ENCODE data around the gene CCDC112.

CCDC112 gene

DNA sequence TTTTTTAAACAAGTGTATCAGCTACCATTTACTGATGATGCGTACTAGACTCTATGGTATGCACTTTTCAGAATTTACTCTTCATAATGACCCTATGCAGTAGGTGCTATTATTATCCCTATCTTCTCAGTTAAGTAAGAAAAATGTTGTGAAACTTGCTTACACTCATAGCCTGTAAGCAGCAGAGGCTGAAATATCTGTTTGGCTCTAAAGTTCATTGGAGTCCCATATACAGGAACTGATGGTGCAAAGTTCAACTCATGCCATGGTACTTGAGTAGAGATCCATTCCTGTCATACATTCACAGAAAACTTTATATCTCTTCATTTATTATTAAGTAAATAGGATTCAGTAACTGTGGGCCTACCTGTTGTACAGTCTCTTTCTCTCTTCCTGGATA is 41.4 kb upstream of the CCDC112 start:
- DNase-seq (no peak), ATAC-seq (ENCODE audit: insufficient read depth, low read depth) (no peak)
- H3K27ac ChIP-seq (ENCODE audit: low read length) = no peak overlapping the region
- no peak overlapping the region for H2AFZ ChIP-seq (ENCODE audit: low read depth, low read length)
- no peaks in the 10 kb centered on the region for H3K36me3 ChIP-seq (ENCODE audit: insufficient read depth, low read length)
- H4K20me1 ChIP-seq (ENCODE audit: insufficient read depth, low read length) = no peaks in the 10 kb centered on the region
- no peaks in the 10 kb centered on the region for H3K27me3 ChIP-seq (ENCODE audit: insufficient read depth, low read length, poor library complexity)
- no peaks in the 10 kb centered on the region for H3K4me1 ChIP-seq (ENCODE audit: insufficient read depth, low read length)
- no peak overlapping the region for H3K9ac ChIP-seq (ENCODE audit: low read depth, low read length)
- no peak for TF ChIP-seq EZH2 (IDR thresholded peaks at IDR 0.05; ENCODE audit: borderline replicate concordance, low read depth, low read length, severe bottlenecking)
- TF ChIP-seq, protein P1, sequence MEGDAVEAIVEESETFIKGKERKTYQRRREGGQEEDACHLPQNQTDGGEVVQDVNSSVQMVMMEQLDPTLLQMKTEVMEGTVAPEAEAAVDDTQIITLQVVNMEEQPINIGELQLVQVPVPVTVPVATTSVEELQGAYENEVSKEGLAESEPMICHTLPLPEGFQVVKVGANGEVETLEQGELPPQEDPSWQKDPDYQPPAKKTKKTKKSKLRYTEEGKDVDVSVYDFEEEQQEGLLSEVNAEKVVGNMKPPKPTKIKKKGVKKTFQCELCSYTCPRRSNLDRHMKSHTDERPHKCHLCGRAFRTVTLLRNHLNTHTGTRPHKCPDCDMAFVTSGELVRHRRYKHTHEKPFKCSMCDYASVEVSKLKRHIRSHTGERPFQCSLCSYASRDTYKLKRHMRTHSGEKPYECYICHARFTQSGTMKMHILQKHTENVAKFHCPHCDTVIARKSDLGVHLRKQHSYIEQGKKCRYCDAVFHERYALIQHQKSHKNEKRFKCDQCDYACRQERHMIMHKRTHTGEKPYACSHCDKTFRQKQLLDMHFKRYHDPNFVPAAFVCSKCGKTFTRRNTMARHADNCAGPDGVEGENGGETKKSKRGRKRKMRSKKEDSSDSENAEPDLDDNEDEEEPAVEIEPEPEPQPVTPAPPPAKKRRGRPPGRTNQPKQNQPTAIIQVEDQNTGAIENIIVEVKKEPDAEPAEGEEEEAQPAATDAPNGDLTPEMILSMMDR (IDR thresholded peaks at IDR 0.05; ENCODE audit: borderline replicate concordance, extremely low read depth, low read length, poor library complexity, severe bottlenecking) = no peak
- H3K9me3 ChIP-seq (ENCODE audit: insufficient read depth, low read length, severe bottlenecking) = no peaks in the 10 kb centered on the region
- H3K4me3 ChIP-seq (ENCODE audit: low read depth in 1 of 2, low read length in 2 of 2) = no peak overlapping the region
- H3K79me2 ChIP-seq (ENCODE audit: insufficient read depth, low read length) = no peaks in the 10 kb centered on the region
- H3K4me2 ChIP-seq (ENCODE audit: insufficient read depth, low read length) = no peak overlapping the region

DNA sequence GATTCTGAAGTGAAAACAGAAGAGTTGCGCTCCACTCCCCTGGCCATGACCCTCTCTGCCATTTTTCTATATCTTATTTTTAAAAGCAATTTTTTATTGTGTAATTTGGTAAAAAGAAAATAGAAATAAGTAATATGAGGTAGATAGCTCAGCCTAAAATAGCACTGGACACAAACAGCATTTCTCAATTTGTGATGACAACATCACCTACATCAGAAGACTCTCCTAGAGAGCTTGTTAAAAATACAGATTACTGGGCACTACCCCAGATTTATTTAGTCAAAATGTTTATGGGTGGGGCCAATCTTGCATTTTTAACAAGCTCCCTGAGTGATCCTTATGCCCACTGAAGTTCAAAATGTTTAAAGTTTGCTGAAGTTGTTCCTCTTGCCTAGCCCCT is 40.5 kb upstream of the CCDC112 start:
- H2AFZ ChIP-seq (ENCODE audit: low read depth, low read length) = no peak overlapping the region
- no peaks in the 10 kb centered on the region for H3K27me3 ChIP-seq (ENCODE audit: insufficient read depth, low read length, poor library complexity)
- TF ChIP-seq EZH2 (IDR thresholded peaks at IDR 0.05; ENCODE audit: borderline replicate concordance, low read depth, low read length, severe bottlenecking) = no peak
- TF ChIP-seq, protein P1 (IDR thresholded peaks at IDR 0.05; ENCODE audit: borderline replicate concordance, extremely low read depth, low read length, poor library complexity, severe bottlenecking) = no peak

DNA sequence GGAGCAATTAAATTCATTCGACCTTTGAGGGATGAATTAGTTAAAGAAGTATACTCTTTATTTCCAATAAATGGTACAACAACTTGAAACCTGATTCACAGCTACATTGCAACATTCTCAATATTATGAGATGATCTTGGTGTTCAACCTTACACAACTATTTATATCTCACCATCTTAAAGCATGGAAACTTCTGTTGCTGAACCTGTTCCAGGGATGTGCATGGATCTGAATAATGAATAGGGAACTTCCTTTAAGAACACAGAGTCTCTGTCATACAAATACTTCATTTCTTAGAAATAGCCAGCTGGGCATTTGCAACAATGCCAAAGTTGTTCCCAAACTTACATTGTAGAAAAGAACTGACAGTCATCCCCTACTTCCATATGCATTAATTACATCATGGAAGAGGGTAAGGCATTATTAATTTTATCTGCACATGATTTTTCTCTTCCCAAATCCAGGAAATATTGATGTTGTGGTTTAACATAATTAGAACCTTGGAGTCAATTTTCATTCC is 39.8 kb upstream of the CCDC112 start:
- no peaks in the 10 kb centered on the region for H3K27me3 ChIP-seq (ENCODE audit: insufficient read depth, low read length, poor library complexity)
- TF ChIP-seq, protein P1 (IDR thresholded peaks at IDR 0.05; ENCODE audit: borderline replicate concordance, extremely low read depth, low read length, poor library complexity, severe bottlenecking) = no peak
- TF ChIP-seq EZH2 (IDR thresholded peaks at IDR 0.05; ENCODE audit: borderline replicate concordance, low read depth, low read length, severe bottlenecking) = no peak
- no peak overlapping the region for H3K9ac ChIP-seq (ENCODE audit: low read depth, low read length)
- H3K9me3 ChIP-seq (ENCODE audit: insufficient read depth, low read length, severe bottlenecking) = no peaks in the 10 kb centered on the region
- no peak overlapping the region for H3K4me3 ChIP-seq (ENCODE audit: low read depth in 1 of 2, low read length in 2 of 2)
- no peak overlapping the region for H3K27ac ChIP-seq (ENCODE audit: low read length)
- ATAC-seq (ENCODE audit: insufficient read depth, low read depth) (no peak), DNase-seq (no peak)
- no peak overlapping the region for H2AFZ ChIP-seq (ENCODE audit: low read depth, low read length)
- H3K36me3 ChIP-seq (ENCODE audit: insufficient read depth, low read length) = no peaks in the 10 kb centered on the region
- no peaks in the 10 kb centered on the region for H3K79me2 ChIP-seq (ENCODE audit: insufficient read depth, low read length)
- H4K20me1 ChIP-seq (ENCODE audit: insufficient read depth, low read length) = no peaks in the 10 kb centered on the region
- H3K4me2 ChIP-seq (ENCODE audit: insufficient read depth, low read length) = no peak overlapping the region
- H3K4me1 ChIP-seq (ENCODE audit: insufficient read depth, low read length) = no peaks in the 10 kb centered on the region

More for the DNA sequence above, 40.5 kb upstream of the CCDC112 start:
- no peaks in the 10 kb centered on the region for H3K36me3 ChIP-seq (ENCODE audit: insufficient read depth, low read length)
- DNase-seq = no peak
- no peak overlapping the region for H3K9ac ChIP-seq (ENCODE audit: low read depth, low read length)
- no peak overlapping the region for H3K4me2 ChIP-seq (ENCODE audit: insufficient read depth, low read length)
- no peak overlapping the region for H3K4me3 ChIP-seq (ENCODE audit: low read depth in 1 of 2, low read length in 2 of 2)
- no peak overlapping the region for H3K27ac ChIP-seq (ENCODE audit: low read length)
- no peaks in the 10 kb centered on the region for H3K79me2 ChIP-seq (ENCODE audit: insufficient read depth, low read length)
- H4K20me1 ChIP-seq (ENCODE audit: insufficient read depth, low read length) = no peaks in the 10 kb centered on the region
- H3K9me3 ChIP-seq (ENCODE audit: insufficient read depth, low read length, severe bottlenecking) = no peaks in the 10 kb centered on the region
- no peak for ATAC-seq (ENCODE audit: insufficient read depth, low read depth)
- no peaks in the 10 kb centered on the region for H3K4me1 ChIP-seq (ENCODE audit: insufficient read depth, low read length)

- Histone ChIP-seq H3K79me2 (ENCODE audit: insufficient read depth, low read length) (no peaks in the 10 kb centered on the region), H4K20me1 (ENCODE audit: insufficient read depth, low read length) (no peaks in the 10 kb centered on the region), H2AFZ (ENCODE audit: low read depth, low read length) (no peak overlapping the region), H3K4me3 (ENCODE audit: low read depth in 1 of 2, low read length in 2 of 2) (no peak overlapping the region), H3K27ac (ENCODE audit: low read length) (no peak overlapping the region), H3K9me3 (ENCODE audit: insufficient read depth, low read length, severe bottlenecking) (no peaks in the 10 kb centered on the region), H3K27me3 (ENCODE audit: insufficient read depth, low read length, poor library complexity) (no peaks in the 10 kb centered on the region), H3K4me2 (ENCODE audit: insufficient read depth, low read length) (no peak overlapping the region), H3K4me1 (ENCODE audit: insufficient read depth, low read length) (no peaks in the 10 kb centered on the region), H3K36me3 (ENCODE audit: insufficient read depth, low read length) (no peaks in the 10 kb centered on the region), H3K9ac (ENCODE audit: low read depth, low read length) (no peak overlapping the region)
- ATAC-seq (ENCODE audit: insufficient read depth, low read depth) = no peak
- TF ChIP-seq, protein P1 (IDR thresholded peaks at IDR 0.05; ENCODE audit: borderline replicate concordance, extremely low read depth, low read length, poor library complexity, severe bottlenecking) = no peak
- no peak for TF ChIP-seq EZH2 (IDR thresholded peaks at IDR 0.05; ENCODE audit: borderline replicate concordance, low read depth, low read length, severe bottlenecking)
- no peak for DNase-seq
These were observed 38.8 kb upstream of the CCDC112 start for GRCh38 chr5:115335301-115335700.

Measured in DND-41 (cell line).